Endometrial microvascular endothelial cells (primary cell): ENCODE measurements around the gene NUDT11. TPM values are rescaled to one million over a fixed set of nuclear protein-coding genes. Genes with fewer than 3 reads are reported as not detected.

ENCODE experiments used
- total RNA-seq: library from RNA; depleted of rRNA; stranded (reverse); fragments of >200 nt; gene quantifications from one replicate; pipeline ENCODE4 v1.2.3, GENCODE V29; 2015; ENCODE audit errors: inconsistent ontology term

Gene NUDT11
- total RNA-seq, 1 donor from 2014 or later, result 4.1 TPM

Other genes with a start within 250 kb of the NUDT11 start
- gene NUDT10, start 163.8 kb downstream of the NUDT11 start, total RNA-seq, result 0.46 TPM
- not detected for gene CENPVL3, start 122.3 kb upstream of the NUDT11 start, total RNA-seq
- gene CENPVL2, start 186.2 kb upstream of the NUDT11 start, total RNA-seq, result not detected
- not detected for gene CENPVL1, start 213.9 kb upstream of the NUDT11 start, total RNA-seq
- 6.3 TPM for gene GSPT2, start 246.8 kb upstream of the NUDT11 start, total RNA-seq